A549 (cell line): ENCODE results near the gene TBC1D21. TPM values are rescaled to one million over a fixed set of nuclear protein-coding genes. Genes with fewer than 3 reads are reported as not detected.

ENCODE experiments used
- ATAC-seq, 2 experiments: fragments of 200-7000 bp in 1 of 2; fragments of >200 bp in 1 of 2; cut with Nextera tagmentation in 1 of 2; cut with Tn5 transposase in 1 of 2; 3 replicates each; pipeline versions ENCODE4 v1.8.0 to v1.9.1; 2018 to 2020; ENCODE audit warnings: mild to moderate bottlenecking in 1 of 2, moderate library complexity in 1 of 2
- CTCF ChIA-PET: fragments of 300-600 bp; sonication (Branson Sonifier 250); formaldehyde crosslinking; extraction: SDS; loops from one replicate; lab custom pipeline; 2021; ENCODE audit warnings: antibody characterized with exemption, inconsistent platforms; lab: Yijun Ruan, JAX
- POLR2A ChIA-PET: fragments of 350-600 bp; formaldehyde crosslinking; extraction: SDS; loops from one replicate; lab custom pipeline; 2021; ENCODE audit warnings: antibody characterized with exemption, inconsistent platforms; lab: Yijun Ruan, JAX
- DNase-seq, 2 experiments: peaks; one replicate each; pipeline versions ENCODE4 v3.0.0 to v3.0.0-alpha.2; 2011 to 2016; ENCODE audit warnings: low read depth in 1 of 2, low spot score in 1 of 2
- FAIRE-seq: peaks from 2 replicates; lab custom pipeline; 2011; peaks lifted over from hg19 to GRCh38; lab: Jason Lieb, UNC
- H3K27ac ChIP-seq, 2 experiments: fragments of >200 bp; sonication (Bioruptor Twin); formaldehyde crosslinking; 3 replicates each; pipeline ENCODE4 v1.5.1; 2016 to 2017
- H3K4me1 ChIP-seq: fragments of >200 bp; sonication (Bioruptor Twin); formaldehyde crosslinking; 3 replicates; pipeline ENCODE4 v1.6.1; 2016
- H3K4me2 ChIP-seq: fragments of >200 bp; sonication (Bioruptor Twin); formaldehyde crosslinking; 3 replicates; pipeline ENCODE4 v1.6.1; 2016
- H3K4me3 ChIP-seq: fragments of >200 bp; sonication (Bioruptor Twin); formaldehyde crosslinking; 3 replicates; pipeline ENCODE4 v1.5.1; 2016
- H3K9me3 ChIP-seq: fragments of >200 bp; sonication (Bioruptor Twin); formaldehyde crosslinking; 3 replicates; pipeline ENCODE4 v1.6.1; 2016
- ATOH8 ChIP-seq: fragments of 250-450 bp; sonication (Bioruptor Pico); IDR thresholded peaks from 2 replicates; pipeline ENCODE4 v1.5.0; 2020; ENCODE audit warnings: low read depth, mild to moderate bottlenecking, moderate library complexity
- CBX2 ChIP-seq: fragments of 200-600 bp; sonication (generic); IDR thresholded peaks from 2 replicates; pipeline ENCODE4 v1.6.1; 2016; ENCODE audit warnings: low read depth, mild to moderate bottlenecking, borderline replicate concordance
- CHD4 ChIP-seq: fragments of 200-600 bp; sonication (generic); IDR thresholded peaks from 2 replicates; pipeline ENCODE4 v1.6.1; 2016; ENCODE audit warnings: antibody characterized with exemption, mild to moderate bottlenecking, borderline replicate concordance
- EHF ChIP-seq: fragments of 250-450 bp; sonication (Bioruptor Pico); IDR thresholded peaks from 2 replicates; pipeline ENCODE4 v1.5.0; 2020; ENCODE audit warnings: mild to moderate bottlenecking
- EHMT2 ChIP-seq: fragments of 200-600 bp; sonication (generic); IDR thresholded peaks from 2 replicates; pipeline ENCODE4 v1.6.1; 2016; ENCODE audit warnings: antibody characterized with exemption, low read depth, mild to moderate bottlenecking, moderate library complexity
- FOSB ChIP-seq: fragments of 250-450 bp; sonication (Bioruptor Pico); IDR thresholded peaks from 2 replicates; pipeline ENCODE4 v1.5.0; 2020; ENCODE audit warnings: mild to moderate bottlenecking, moderate library complexity
- FOSL2 ChIP-seq, 2 experiments: fragments of 450-650 bp in 1 of 2; fragments of >200 bp in 1 of 2; sonication (Bioruptor Twin) in 1 of 2; formaldehyde crosslinking; IDR thresholded peaks; 2 replicates each; pipeline versions ENCODE4 v1.5.0 to v1.6.1; 2016 to 2020; ENCODE audit warnings: mild to moderate bottlenecking in 1 of 2, moderate library complexity in 1 of 2
- FOXS1 ChIP-seq: fragments of 250-450 bp; sonication (Bioruptor Pico); IDR thresholded peaks from 2 replicates; pipeline ENCODE4 v1.5.0; 2020; ENCODE audit warnings: mild to moderate bottlenecking, moderate library complexity
- HDAC2 ChIP-seq: fragments of 200-600 bp; sonication (generic); IDR thresholded peaks from 2 replicates; pipeline ENCODE4 v1.6.1; 2016
- HOXA7 ChIP-seq: fragments of 250-450 bp; sonication (Bioruptor Pico); IDR thresholded peaks from 2 replicates; pipeline ENCODE4 v1.5.0; 2020; ENCODE audit warnings: mild to moderate bottlenecking, moderate library complexity
- HOXB5 ChIP-seq: fragments of 250-450 bp; sonication (Bioruptor Pico); IDR thresholded peaks from 2 replicates; pipeline ENCODE4 v1.5.0; 2020; ENCODE audit warnings: mild to moderate bottlenecking, moderate library complexity
- JUN ChIP-seq, 2 experiments: fragments of >200 bp; sonication (Bioruptor Twin); formaldehyde crosslinking; IDR thresholded peaks; 2 replicates in 1 of 2; 3 replicates in 1 of 2; pipeline ENCODE4 v1.6.1; 2016 to 2017
- KDM1A ChIP-seq: fragments of 200-600 bp; sonication (generic); IDR thresholded peaks from 2 replicates; pipeline ENCODE4 v1.6.1; 2016; ENCODE audit warnings: low read depth, mild to moderate bottlenecking
- NFE2L2 ChIP-seq: fragments of 150-350 bp; conservative IDR thresholded peaks from 2 replicates; pipeline ENCODE4 v1.6.1; 2014; ENCODE audit warnings: low read length
- PHF8 ChIP-seq: fragments of 200-600 bp; sonication (generic); IDR thresholded peaks from 2 replicates; pipeline ENCODE4 v1.6.1; 2016; ENCODE audit warnings: low read depth, mild to moderate bottlenecking, antibody characterized with exemption, moderate library complexity, borderline replicate concordance
- POLR2A ChIP-seq: IDR thresholded peaks from 2 replicates; pipeline ENCODE4 v1.6.1; 2012; ENCODE audit warnings: mild to moderate bottlenecking, low read length
- RAD21 ChIP-seq, 2 experiments: fragments of >200 bp in 1 of 2; sonication (Bioruptor Twin) in 1 of 2; formaldehyde crosslinking in 1 of 2; IDR thresholded peaks in 1 of 2; conservative IDR thresholded peaks in 1 of 2; 2 replicates in 1 of 2; 3 replicates in 1 of 2; pipeline ENCODE4 v1.6.1; 2012 to 2018; ENCODE audit warnings: inconsistent platforms in 1 of 2
- RARB ChIP-seq: fragments of 250-450 bp; sonication (Bioruptor Pico); IDR thresholded peaks from 2 replicates; pipeline ENCODE4 v1.8.0; 2021; ENCODE audit warnings: mild to moderate bottlenecking, moderate library complexity
- REST ChIP-seq: fragments of 200-600 bp; sonication (generic); IDR thresholded peaks from 2 replicates; pipeline ENCODE4 v1.6.1; 2016; ENCODE audit warnings: antibody characterized with exemption, mild to moderate bottlenecking, moderate library complexity
- SMC3 ChIP-seq: fragments of >200 bp; sonication (Bioruptor Twin); formaldehyde crosslinking; IDR thresholded peaks from 3 replicates; pipeline ENCODE4 v1.6.1; 2018; ENCODE audit warnings: inconsistent platforms
- SREBF2 ChIP-seq: fragments of 450-650 bp; IDR thresholded peaks from 2 replicates; pipeline ENCODE4 v1.6.1; 2014; ENCODE audit warnings: mild to moderate bottlenecking, moderate library complexity
- WGBS: methylation state at CpG from one replicate; pipeline ENCODE4 v1.1.6; 2017; ENCODE audit errors: missing lambda C conversion rate; 5-methylcytosine and 5-hydroxymethylcytosine counted together
- polyA plus RNA-seq, 4 experiments: library from polyadenylated mRNA; depleted of rRNA in 3 of 4; stranded (reverse); fragments of >200 nt; fragmentation: RNase III in 1 of 4; extraction: RNeasy Plus Mini Kit Qiagen cat#74134 plus additional on column Dnase treatment in 1 of 4; gene quantifications; 2 replicates in 3 of 4; 3 replicates in 1 of 4; pipeline ENCODE4 v1.2.3, GENCODE V29; 2011 to 2017
- TF ChIP-seq, protein P1 (sequence below): fragments of >200 bp; sonication (Bioruptor Twin); formaldehyde crosslinking; IDR thresholded peaks from 3 replicates; pipeline ENCODE4 v1.5.1; 2016
- TF ChIP-seq, protein P2 (sequence below): IDR thresholded peaks from 2 replicates; pipeline ENCODE4 v1.6.1; 2012
- TF ChIP-seq, protein P3 (sequence below): fragments of 250-450 bp; sonication (Bioruptor Pico); IDR thresholded peaks from 2 replicates; pipeline ENCODE4 v1.5.0; 2021; ENCODE audit warnings: mild to moderate bottlenecking, moderate library complexity, borderline replicate concordance

Gene TBC1D21
- polyA plus RNA-seq, 2 of the 4 experiments (the other 2 are of a cell fraction) = not detected

DNA sequence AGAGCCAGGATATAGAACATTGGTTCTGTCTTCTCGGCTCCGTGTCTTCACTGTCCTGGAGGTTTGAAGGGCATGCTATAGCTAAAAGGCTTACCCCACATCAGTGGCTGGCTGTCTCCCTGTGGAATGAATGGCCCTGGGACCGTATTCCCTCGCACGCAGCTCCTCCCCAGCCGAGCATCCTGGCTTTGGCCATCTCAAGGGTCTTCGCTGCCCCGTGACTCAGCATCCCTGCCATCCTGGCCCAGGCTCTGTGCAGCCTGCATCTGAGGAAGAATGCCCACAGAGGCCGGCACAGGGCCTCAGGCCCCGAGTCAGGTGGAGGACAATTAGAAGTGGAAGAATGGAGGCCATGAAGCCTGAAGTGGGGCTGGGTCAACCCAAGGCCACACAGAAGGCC, 63.9 kb downstream of the TBC1D21 start:
- H3K4me3 ChIP-seq = no peak overlapping the region
- WGBS = 100% methylated on average over 1 of the region's 10 CpGs
- ChIA-PET CTCF (interaction anchor here (1.0 to 2.2 kb wide), 2 partner anchors 10 to 14 kb away, joined by 3 to 8 read pairs; no protein-coding TSS in a partner anchor), POLR2A (no interaction called here)
- peaks cover 10% of the 10 kb centered on the region; the same call in 2 of the 3 replicates for H3K4me1 ChIP-seq
- H3K27ac ChIP-seq = no peak overlapping the region
- H3K9me3 ChIP-seq = no peaks in the 10 kb centered on the region
- TF ChIP-seq RAD21 (conservative IDR thresholded peaks at IDR 0.05 in 1 of 2, IDR thresholded peaks at IDR 0.05 in 1 of 2) = no peak
- TF ChIP-seq RARB (CRISPR knock-in tag) = no peak
- no peak for TF ChIP-seq CHD4
- no peak for TF ChIP-seq HDAC2
- no peak for TF ChIP-seq FOSL2 (IDR thresholded peaks at IDR 0.05)
- no peak for TF ChIP-seq FOSL2 (CRISPR knock-in tag; IDR thresholded peaks at IDR 0.05)
- TF ChIP-seq ATOH8 = no peak
- no peak for TF ChIP-seq JUN (IDR thresholded peaks at IDR 0.05)
- TF ChIP-seq SMC3 = no peak
- TF ChIP-seq, protein P1, sequence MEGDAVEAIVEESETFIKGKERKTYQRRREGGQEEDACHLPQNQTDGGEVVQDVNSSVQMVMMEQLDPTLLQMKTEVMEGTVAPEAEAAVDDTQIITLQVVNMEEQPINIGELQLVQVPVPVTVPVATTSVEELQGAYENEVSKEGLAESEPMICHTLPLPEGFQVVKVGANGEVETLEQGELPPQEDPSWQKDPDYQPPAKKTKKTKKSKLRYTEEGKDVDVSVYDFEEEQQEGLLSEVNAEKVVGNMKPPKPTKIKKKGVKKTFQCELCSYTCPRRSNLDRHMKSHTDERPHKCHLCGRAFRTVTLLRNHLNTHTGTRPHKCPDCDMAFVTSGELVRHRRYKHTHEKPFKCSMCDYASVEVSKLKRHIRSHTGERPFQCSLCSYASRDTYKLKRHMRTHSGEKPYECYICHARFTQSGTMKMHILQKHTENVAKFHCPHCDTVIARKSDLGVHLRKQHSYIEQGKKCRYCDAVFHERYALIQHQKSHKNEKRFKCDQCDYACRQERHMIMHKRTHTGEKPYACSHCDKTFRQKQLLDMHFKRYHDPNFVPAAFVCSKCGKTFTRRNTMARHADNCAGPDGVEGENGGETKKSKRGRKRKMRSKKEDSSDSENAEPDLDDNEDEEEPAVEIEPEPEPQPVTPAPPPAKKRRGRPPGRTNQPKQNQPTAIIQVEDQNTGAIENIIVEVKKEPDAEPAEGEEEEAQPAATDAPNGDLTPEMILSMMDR = no peak
- TF ChIP-seq REST = no peak
- no peak for TF ChIP-seq EHF (CRISPR knock-in tag)
- TF ChIP-seq EHMT2 = no peak
- FAIRE-seq (no peak), DNase-seq (no peak), ATAC-seq (no peak)
- no peak overlapping the region for H3K4me2 ChIP-seq

DNA sequence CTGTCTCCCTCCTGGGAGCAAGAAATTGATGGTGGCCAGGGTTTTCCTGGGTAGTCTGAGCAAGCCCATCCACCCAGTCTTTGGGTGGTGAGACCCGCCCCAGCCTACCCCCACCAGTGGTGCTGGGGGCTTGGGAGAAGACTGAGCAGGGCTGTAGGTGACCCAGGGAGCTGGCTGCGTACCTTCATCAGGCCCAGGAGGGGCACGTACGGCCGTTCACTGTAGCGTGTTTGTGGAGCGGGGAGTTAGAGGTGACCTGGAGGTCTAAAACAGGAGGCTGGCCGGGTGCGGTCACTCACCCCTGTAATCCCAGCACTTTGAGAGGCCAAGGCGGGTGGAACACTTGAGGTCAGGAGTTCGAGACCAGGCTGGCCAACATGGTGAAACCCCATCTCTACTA, 64.4 kb downstream of the TBC1D21 start:
- Histone ChIP-seq H3K9me3 (no peaks in the 10 kb centered on the region), H3K27ac (no peak overlapping the region), H3K4me3 (no peak overlapping the region), H3K4me1 (peaks cover 10% of the 10 kb centered on the region; the same call in 2 of the 3 replicates), H3K4me2 (no peak overlapping the region)
- 86% methylated on average over 10 of the region's 11 CpGs for WGBS
- no peak for DNase-seq
- no peak for ATAC-seq
- no peak for FAIRE-seq
- POLR2A ChIA-PET = no interaction called here
- CTCF ChIA-PET = interaction anchor here (1.0 to 2.2 kb wide), 2 partner anchors 10 to 13 kb away, joined by 3 to 8 read pairs; no protein-coding TSS in a partner anchor
- no peak for TF ChIP-seq KDM1A
- TF ChIP-seq SREBF2 = no peak
- no peak for TF ChIP-seq POLR2A
- TF ChIP-seq CBX2 = no peak
- no peak for TF ChIP-seq NFE2L2
- TF ChIP-seq, protein P2, sequence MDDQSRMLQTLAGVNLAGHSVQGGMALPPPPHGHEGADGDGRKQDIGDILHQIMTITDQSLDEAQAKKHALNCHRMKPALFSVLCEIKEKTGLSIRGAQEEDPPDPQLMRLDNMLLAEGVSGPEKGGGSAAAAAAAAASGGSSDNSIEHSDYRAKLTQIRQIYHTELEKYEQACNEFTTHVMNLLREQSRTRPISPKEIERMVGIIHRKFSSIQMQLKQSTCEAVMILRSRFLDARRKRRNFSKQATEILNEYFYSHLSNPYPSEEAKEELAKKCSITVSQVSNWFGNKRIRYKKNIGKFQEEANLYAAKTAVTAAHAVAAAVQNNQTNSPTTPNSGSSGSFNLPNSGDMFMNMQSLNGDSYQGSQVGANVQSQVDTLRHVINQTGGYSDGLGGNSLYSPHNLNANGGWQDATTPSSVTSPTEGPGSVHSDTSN = no peak
- TF ChIP-seq PHF8 = no peak
- TF ChIP-seq FOSB (CRISPR knock-in tag) = no peak
- TF ChIP-seq, protein P3, sequence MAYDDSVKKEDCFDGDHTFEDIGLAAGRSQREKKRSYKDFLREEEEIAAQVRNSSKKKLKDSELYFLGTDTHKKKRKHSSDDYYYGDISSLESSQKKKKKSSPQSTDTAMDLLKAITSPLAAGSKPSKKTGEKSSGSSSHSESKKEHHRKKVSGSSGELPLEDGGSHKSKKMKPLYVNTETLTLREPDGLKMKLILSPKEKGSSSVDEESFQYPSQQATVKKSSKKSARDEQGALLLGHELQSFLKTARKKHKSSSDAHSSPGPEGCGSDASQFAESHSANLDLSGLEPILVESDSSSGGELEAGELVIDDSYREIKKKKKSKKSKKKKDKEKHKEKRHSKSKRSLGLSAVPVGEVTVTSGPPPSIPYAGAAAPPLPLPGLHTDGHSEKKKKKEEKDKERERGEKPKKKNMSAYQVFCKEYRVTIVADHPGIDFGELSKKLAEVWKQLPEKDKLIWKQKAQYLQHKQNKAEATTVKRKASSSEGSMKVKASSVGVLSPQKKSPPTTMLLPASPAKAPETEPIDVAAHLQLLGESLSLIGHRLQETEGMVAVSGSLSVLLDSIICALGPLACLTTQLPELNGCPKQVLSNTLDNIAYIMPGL (CRISPR knock-in tag) = no peak
- TF ChIP-seq EHF (CRISPR knock-in tag) = no peak
- no peak for TF ChIP-seq FOXS1 (CRISPR knock-in tag)
- TF ChIP-seq REST = no peak
- TF ChIP-seq HOXB5 (CRISPR knock-in tag) = no peak
- no peak for TF ChIP-seq HOXA7 (CRISPR knock-in tag)
- no peak for TF ChIP-seq HDAC2
